GM23248 (cell line): ENCODE data around the gene HDAC9.

Experiments used
- EZH2 ChIP-seq: fragments of 200-600 bp; sonication (generic); IDR thresholded peaks from 2 replicates; pipeline ENCODE4 v1.6.1; 2018; ENCODE audit warnings: antibody characterized with exemption, mild to moderate bottlenecking; ENCODE audit not compliant: insufficient read depth, poor library complexity, severe bottlenecking
- EZH2phosphoT487 ChIP-seq: fragments of 200-600 bp; sonication (generic); IDR thresholded peaks from 2 replicates; pipeline ENCODE4 v1.6.1; 2018; ENCODE audit warnings: antibody characterized with exemption, moderate library complexity, mild to moderate bottlenecking, low read depth; ENCODE audit not compliant: insufficient read depth

GRCh38 chr7:18889436-18889835 is 393.9 kb downstream of the HDAC9 start:
- no peak for TF ChIP-seq EZH2
- TF ChIP-seq EZH2phosphoT487, result no peak
